Stimulated activated CD4-positive, alpha-beta T cell treated with anti-CD3 and anti-CD28 coated beads, Interleukin-12 subunit alpha, Interleukin-12 subunit beta, amount 100 ng/mL, for 48 hours (primary cell): ENCODE data around the gene SUSD1.
A peak's percentile ranks its signal among the peaks of the same experiment; 100 is the strongest.

Experiments
- DNase-seq, 3 donors: peaks; one replicate each; pipeline ENCODE4 v3.0.0-alpha.2; 2020; ENCODE audit warnings: low read depth in 2 of 3, low spot score in 1 of 3

SUSD1 gene

GRCh38 chr9:112017878-112018277, 157.2 kb downstream of the SUSD1 start:
- DNase-seq: no peak

GRCh38 chr9:112015736-112016135, 159.4 kb downstream of the SUSD1 start:
- no peak for DNase-seq

- DNase-seq: no peak
Observed at GRCh38 chr9:112015149-112015548, 159.9 kb downstream of the SUSD1 start.

- no peak for DNase-seq
Observed at GRCh38 chr9:112013266-112013665, 161.8 kb downstream of the SUSD1 start.

- DNase-seq: no peak
Observed at GRCh38 chr9:112012026-112012902, 162.8 kb downstream of the SUSD1 start.

- DNase-seq: no peak
Observed at GRCh38 chr9:112011051-112011620, 164.0 kb downstream of the SUSD1 start.

- no peak for DNase-seq
Observed at GRCh38 chr9:112010537-112010936, 164.6 kb downstream of the SUSD1 start.

- DNase-seq: no peak
Observed at GRCh38 chr9:112009656-112010055, 165.4 kb downstream of the SUSD1 start.

- no peak for DNase-seq
Observed at GRCh38 chr9:112007575-112008240, 167.4 kb downstream of the SUSD1 start.

GRCh38 chr9:112006361-112007020, 168.6 kb downstream of the SUSD1 start:
- DNase-seq: no peak

GRCh38 chr9:112005939-112006338, 169.2 kb downstream of the SUSD1 start:
- DNase-seq: no peak

- DNase-seq: no peak
Observed at GRCh38 chr9:112003538-112003937, 171.6 kb downstream of the SUSD1 start.

- DNase-seq: no peak
Observed at GRCh38 chr9:112002847-112003457, 172.1 kb downstream of the SUSD1 start.

GRCh38 chr9:112002131-112002846, 172.8 kb downstream of the SUSD1 start:
- no peak for DNase-seq

GRCh38 chr9:112000743-112001142, 174.4 kb downstream of the SUSD1 start:
- no peak for DNase-seq

GRCh38 chr9:111999319-111999718, 175.8 kb downstream of the SUSD1 start:
- no peak for DNase-seq

GRCh38 chr9:111997831-111998230, 177.3 kb downstream of the SUSD1 start:
- DNase-seq: no peak

GRCh38 chr9:111994831-111995458, 180.2 kb downstream of the SUSD1 start:
- DNase-seq: no peak

GRCh38 chr9:111993319-111993718, 181.8 kb downstream of the SUSD1 start:
- DNase-seq: no peak

GRCh38 chr9:111992523-111992922, 182.6 kb downstream of the SUSD1 start:
- peak in 1 of 3 donors; percentile 52 for DNase-seq
